ENCODE results near the gene EMC1.
"Not testable (repeated sequence)": the region's sequence is repeated elsewhere in the genome, so short reads cannot be mapped to it uniquely, and the experiment has no call there.

The EMC1 gene

DNA sequence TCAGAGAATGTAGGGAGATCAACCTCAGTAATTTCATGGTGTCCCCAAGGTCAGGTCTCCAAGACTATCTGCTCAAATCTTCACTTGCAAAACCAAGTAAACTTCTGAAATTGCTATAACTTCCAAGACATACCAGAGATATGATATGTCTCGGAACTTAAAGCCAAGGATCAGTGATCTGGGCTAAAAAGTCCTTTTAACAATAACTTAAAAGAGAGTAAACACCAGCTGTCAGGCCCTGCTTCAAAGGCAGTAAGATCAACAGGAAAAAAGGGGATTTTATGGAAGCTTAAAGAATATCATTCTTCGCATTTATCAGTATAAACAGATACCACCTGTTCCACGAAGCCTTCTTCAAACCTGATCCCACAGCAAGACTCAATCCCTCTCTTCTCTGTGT is 55.0 kb downstream of the EMC1 start:
- in situ Hi-C loops (cut with HindIII; ENCODE audit: low sequenced_read_pairs): no loop called here

DNA sequence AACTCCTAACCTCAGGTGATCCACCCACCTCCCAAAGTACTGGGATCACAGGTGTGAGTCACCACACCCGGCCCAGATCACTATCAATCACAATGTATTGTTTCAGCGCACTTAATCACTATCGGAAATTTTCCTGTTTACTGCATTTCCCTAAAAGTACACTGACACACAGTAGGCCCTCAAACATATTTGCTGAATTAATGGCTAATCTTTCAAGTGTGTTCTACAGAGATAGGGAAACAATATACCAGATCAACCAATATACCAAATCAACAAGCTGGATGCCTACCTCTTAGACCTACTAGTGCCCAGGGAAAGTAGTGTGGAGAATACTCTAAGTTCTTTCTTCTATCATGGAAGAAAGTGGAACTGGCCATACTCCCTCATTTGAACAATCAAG is 58.3 kb downstream of the EMC1 start:
- in situ Hi-C loops (cut with HindIII; ENCODE audit: low sequenced_read_pairs): no loop called here

DNA sequence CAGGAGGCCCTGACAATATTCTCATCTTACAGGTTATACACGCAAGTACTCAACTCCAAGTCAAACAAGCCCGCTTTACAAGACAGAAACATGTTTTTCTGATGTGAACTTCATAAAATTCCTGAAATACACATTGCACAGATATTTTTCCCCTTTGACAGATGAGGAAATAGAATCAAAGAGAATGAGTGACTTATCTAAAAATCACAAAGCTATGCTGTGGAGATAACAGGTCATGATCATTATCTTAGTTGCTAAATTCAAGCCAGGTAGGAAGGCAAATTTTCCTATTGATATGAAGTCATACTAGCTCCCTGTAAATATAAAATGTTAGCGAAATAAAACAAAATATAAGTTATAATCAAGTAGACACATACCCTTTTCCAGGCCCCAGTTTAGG is 59.5 kb downstream of the EMC1 start:
- in situ Hi-C loops (cut with HindIII; ENCODE audit: low sequenced_read_pairs): no loop called here

DNA sequence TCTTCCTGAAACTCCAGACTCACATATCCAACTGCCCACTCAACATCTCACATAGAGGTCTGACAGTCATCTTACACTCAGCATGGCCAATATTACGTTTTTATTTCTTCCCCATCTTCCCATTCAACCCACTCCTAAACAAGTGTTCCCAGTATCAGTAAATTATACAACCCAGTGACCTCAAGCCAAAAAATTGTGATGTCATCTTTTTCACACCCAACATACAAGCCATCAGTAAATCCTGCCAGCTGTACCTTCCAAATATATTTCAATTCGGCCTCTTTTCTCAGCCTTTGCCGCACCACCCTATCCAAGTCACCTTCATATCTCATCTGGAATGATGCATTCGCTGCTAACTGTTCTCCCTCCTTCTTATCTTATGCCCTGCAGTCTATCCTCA is 60.9 kb downstream of the EMC1 start:
- in situ Hi-C loops (cut with HindIII; ENCODE audit: low sequenced_read_pairs): no loop called here

DNA sequence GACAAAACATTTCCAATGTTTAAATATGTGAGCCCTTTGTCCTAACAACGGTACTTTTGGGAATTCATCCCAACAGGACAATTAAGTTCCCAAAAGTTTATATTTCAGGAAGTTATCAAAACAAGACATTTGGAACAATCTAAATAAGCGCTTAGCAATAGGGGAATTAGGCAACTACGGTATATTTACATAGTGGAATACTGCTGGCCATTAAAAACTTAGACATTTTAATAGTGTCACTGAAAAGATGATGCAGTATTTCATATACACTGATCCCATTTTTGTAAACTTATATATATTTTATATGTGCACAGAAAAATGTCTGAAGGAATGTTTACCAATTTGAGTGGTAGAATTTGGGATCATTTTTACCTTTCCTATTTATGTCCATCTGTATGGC is 62.1 kb downstream of the EMC1 start:
- in situ Hi-C loops (cut with HindIII; ENCODE audit: low sequenced_read_pairs): no loop called here

DNA sequence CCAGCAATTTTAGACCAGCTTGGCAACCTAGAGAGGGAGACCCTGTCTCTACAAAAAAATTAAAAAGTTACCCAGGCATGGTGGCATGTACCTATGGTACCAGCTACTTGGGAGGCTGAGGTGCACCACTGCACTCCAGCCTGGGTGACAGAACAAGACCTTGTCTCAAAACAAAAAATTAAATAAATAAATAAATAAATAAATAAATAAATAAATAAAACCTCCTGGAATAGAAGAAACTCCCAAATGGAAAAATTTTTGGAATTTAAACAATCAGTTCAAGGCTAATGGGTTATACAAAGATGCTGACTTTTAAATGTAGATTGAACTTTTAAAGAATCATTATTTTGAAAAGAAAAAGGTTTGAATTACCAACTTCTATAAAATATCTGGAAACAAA is 63.5 kb downstream of the EMC1 start:
- in situ Hi-C loops (cut with HindIII; ENCODE audit: low sequenced_read_pairs): no loop called here

DNA sequence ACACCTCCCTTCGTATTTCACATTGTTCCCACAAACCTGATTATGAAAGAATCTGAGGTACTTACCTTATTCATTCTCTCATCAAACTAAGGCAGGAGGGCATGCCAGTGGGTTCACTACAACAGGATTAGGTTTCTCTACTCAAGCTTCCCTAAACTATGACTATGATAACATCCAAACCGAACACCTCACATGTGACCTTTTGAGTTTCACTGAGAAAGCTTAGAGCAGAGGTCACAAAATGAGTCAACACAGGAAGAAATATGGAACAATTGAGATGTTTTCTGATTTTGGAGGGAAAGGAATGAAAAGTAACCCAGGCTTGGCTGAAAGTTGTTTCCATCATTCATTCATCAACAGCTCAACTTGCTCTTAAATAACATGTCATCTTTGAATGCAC is 65.3 kb downstream of the EMC1 start:
- in situ Hi-C loops (cut with HindIII; ENCODE audit: low sequenced_read_pairs): no loop called here

DNA sequence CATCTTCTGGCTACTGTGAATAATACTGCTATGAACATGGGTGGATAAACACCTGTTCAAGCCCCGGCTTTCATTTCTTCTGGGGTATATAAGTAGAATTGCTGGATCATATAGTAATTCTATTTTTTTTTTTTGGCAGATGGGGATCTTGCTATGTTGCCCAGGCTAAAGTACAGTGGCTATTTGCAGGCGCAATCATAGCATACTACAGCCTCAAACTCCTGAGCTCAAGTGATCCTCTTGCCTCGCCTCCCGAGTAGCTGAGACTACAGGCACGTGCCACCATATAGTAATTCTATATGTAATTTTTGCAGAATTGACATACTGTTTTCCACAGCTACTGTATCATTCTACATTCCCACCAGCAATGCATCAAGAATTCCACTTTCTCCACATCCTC is 69.1 kb downstream of the EMC1 start:
- in situ Hi-C loops (cut with HindIII; ENCODE audit: low sequenced_read_pairs): no loop called here

DNA sequence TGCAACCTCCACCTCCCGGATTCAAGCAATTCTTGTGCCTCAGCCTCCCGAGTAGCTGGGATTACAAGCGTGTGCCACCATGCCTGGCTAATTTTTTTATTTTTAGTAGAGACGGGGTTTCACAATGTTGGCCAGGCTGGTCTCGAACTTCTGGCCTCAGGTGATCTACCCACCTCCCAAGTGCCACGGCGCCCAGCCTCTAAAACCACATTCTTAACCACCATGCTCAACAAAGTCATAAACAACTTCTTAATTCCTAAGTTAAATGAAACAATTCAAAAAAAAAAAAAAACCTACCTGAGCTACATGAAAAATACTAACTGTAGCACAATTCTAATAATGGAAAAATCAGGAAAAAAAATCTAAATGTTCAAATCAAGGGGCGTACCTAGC is 71.1 kb downstream of the EMC1 start:
- in situ Hi-C loops (cut with HindIII; ENCODE audit: low sequenced_read_pairs): not testable (repeated sequence)

DNA sequence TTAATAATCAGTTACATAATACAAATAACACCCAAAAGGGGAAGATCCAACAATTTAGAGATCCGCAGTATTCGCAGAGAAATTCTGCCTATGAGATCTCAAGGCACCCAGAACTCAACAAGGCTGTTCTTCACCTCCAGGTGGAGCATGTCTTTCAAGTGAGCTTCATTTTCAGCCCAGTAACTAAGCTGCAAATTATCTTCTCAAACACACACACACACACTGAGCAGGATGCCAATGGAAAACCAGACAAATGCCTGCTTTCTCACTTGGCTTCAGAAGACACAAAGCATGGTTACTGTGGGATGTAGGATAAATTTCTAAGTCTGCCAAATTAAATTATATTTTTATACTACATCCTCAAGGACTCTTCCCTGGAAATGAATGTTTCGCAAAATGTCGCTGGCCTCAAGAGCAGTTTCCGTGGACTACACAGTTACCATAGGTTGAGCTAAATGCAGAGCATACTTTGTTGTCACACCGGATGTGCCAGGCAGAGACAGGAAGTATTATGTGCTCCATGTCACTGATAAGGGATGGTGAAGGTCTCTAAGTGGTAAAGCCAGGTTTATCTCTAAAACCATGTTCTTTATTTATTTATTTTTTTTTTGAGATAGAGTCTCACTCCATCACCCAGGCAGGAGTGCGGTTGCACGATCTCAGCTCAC is 71.6 kb downstream of the EMC1 start:
- in situ Hi-C loops (cut with HindIII; ENCODE audit: low sequenced_read_pairs): loop anchor here (5.0 kb wide), 1 partner anchor 37 kb away; no protein-coding TSS in a partner anchor

DNA sequence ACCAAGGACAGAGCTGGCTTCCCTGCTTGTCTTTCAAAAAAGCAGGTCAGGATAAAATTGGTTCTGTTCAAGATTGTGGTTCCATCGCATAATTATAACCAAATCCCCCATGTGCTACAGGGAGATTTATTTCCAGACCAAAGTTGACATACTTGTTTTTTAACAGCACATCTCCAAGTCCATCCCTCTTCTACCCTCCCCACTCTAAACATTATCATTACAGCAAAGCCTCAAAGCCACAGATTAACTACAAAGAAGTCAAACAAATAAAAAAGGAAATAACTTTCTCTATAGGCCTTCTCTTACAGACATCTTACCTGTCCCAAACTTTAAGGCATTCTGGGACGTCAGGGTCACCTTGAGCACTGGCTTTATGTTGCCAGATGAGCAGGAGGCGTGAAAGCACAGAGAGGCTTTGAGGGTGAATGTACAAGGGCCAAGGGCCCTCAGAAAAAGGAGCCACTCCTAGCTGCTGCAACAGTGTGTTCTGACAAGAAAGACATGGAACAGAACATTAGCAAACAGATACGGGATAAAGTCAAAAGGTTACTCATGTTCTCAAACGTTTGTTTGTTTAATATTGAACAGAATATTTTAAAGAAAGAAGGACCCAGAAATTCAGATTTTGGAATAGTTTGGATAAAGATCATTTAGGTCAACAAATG is 72.5 kb downstream of the EMC1 start:
- in situ Hi-C loops (cut with HindIII; ENCODE audit: low sequenced_read_pairs): loop anchor here (5.0 kb wide), 1 partner anchor 37 kb away; no protein-coding TSS in a partner anchor

DNA sequence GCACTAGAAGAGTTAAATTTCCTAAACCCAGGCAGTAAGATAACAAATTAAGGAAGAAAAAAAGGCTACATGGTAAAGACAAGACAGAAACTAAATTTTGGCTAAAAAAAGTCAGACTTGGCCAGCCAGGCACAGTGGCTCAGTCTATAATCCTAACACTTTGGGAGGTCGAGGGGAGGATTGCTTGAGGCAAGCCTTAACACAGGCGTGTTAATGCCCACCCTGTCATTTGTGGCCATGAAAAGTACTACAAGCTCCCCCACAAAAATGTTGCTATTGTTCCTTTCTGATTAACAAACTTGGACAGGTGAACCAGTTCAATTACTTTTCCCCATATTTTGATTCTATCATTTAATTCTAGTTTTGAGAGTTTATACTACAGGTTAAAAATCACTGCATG is 73.5 kb downstream of the EMC1 start:
- in situ Hi-C loops (cut with HindIII; ENCODE audit: low sequenced_read_pairs): loop anchor here (5.0 kb wide), 1 partner anchor 36 kb away; no protein-coding TSS in a partner anchor

DNA sequence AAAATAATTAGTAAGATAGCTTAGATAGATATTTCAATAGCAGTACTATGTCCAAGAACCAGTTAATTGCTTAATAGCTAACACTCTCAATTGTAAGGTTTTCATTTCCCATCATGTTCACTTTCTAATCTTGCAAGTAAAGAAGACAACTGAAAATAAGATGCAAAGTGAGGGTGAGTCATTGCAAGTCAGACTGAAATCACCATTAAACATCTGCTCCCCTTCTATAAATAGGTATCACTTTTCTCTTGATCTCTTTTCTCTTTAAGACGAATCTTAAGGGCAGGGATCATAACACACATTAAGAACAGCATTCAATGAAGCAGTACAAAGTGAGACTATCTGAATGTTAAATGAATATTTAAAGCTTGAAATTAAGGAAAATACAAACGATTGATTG is 81.7 kb downstream of the EMC1 start:
- in situ Hi-C loops (cut with HindIII; ENCODE audit: low sequenced_read_pairs): no loop called here

DNA sequence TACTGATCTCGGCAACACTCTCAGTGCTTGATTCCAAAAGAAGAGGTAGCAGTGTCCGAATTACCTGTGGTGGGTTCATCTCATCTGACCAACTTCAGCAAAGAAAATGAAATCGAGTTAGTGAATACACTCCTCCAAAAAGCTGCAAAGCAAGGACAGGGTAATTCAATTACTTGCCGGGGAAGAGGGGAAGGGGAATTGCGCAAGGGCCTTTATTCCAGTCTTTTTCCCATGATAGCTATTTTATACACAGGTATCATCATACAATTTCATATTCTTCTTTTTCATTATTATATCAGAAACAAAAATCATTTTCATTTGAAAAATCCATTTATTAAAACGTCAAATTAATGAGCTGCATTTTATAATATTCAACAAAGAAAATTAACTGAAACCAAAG is 84.2 kb downstream of the EMC1 start:
- in situ Hi-C loops (cut with HindIII; ENCODE audit: low sequenced_read_pairs): no loop called here

DNA sequence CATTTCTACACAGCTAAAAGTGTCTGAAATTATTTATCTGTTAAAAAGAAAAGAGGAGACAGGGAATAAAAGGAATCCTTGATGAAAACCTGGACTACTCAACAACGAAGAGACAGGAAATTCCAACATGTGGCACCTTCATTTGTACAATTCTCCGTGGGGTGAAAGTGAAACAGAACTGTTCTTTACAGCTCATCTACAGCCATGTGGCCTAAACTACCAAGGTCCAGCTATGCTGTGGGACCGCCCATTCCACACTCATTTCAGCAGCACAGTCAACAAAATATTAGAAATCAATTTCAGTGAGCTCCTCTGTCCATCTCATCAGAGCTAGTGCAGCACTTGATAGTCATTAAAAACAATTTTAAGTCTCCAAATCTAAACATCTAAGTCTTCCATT is 85.3 kb downstream of the EMC1 start:
- in situ Hi-C loops (cut with HindIII; ENCODE audit: low sequenced_read_pairs): no loop called here

Data from endothelial cell of hepatic sinusoid (primary cell).